ENCODE measurements around the gene SLC2A6. TPM values are rescaled to one million over a fixed set of nuclear protein-coding genes. Genes with fewer than 3 reads are reported as not detected.

The SLC2A6 gene
- total and polyA plus RNA-seq, 10 of the 15 experiments (the other 5 are each of a cell fraction or from before 2014, with no cell fraction given): 1.1 to 37.9 (median 18.3) TPM

GRCh38 chr9:133506653-133507038, 27.7 kb upstream of the SLC2A6 start:
- H3K4me3 ChIP-seq: no peak overlapping the region
- H3K4me1 ChIP-seq (ENCODE audit: control insufficient read depth, insufficient read depth, low read length): no peaks in the 10 kb centered on the region
- H3K79me2 ChIP-seq (ENCODE audit: control insufficient read depth, insufficient read depth, low read length): no peaks in the 10 kb centered on the region
- ChIA-PET POLR2A (no interaction called here), SMC1A (ENCODE audit: uncharacterized antibody, unreplicated experiment) (no interaction called here), RAD21 (ENCODE audit: unreplicated experiment) (no interaction called here), CTCF (no interaction called here)
- no peak for FAIRE-seq
- 73% methylated on average over 18 of the region's 18 CpGs for WGBS (ENCODE audit: insufficient coverage, insufficient replicate concordance, low lambda C conversion rate, missing lambda C conversion rate)
- H3K27ac ChIP-seq (ENCODE audit: control insufficient read depth, insufficient read depth): no peak overlapping the region
- no peak for TF ChIP-seq CBX5 (IDR thresholded peaks at IDR 0.05; ENCODE audit: low read depth)
- no peak for TF ChIP-seq SRF (IDR thresholded peaks at IDR 0.05; ENCODE audit: low read depth in 2 of 2, low read length in 2 of 2)
- TF ChIP-seq IRF4 (IDR thresholded peaks at IDR 0.05; ENCODE audit: low read depth, low read length): no peak
- no peak for TF ChIP-seq ZZZ3 (IDR thresholded peaks at IDR 0.05; ENCODE audit: control insufficient read depth, insufficient read length, low read depth)
- TF ChIP-seq RCOR1 (conservative IDR thresholded peaks at IDR 0.05; ENCODE audit: low read depth, low read length): no peak
- TF ChIP-seq USF2 (IDR thresholded peaks at IDR 0.05; ENCODE audit: borderline replicate concordance, low read depth, low read length): no peak
- TF ChIP-seq EED (IDR thresholded peaks at IDR 0.05; ENCODE audit: low read depth): no peak
- TF ChIP-seq IKZF1 (conservative IDR thresholded peaks at IDR 0.05): no peak
- no peak for TF ChIP-seq YY1 (IDR thresholded peaks at IDR 0.05; ENCODE audit: low read depth, low read length)
- no peak for TF ChIP-seq NFYA (IDR thresholded peaks at IDR 0.05; ENCODE audit: borderline replicate concordance, low read depth, low read length)
- TF ChIP-seq ZNF687 (IDR thresholded peaks at IDR 0.05): no peak
- peaks cover 6% of the 10 kb centered on the region; the same call in 2 of the 3 replicates for H3K9me3 ChIP-seq (replicated peaks; ENCODE audit: control insufficient read depth, insufficient read depth, low read length)
- no peak for ATAC-seq
- H3K27me3 ChIP-seq (replicated peaks in 1 of 2; ENCODE audit: control insufficient read depth in 2 of 2, insufficient read depth in 2 of 2, low read length in 1 of 2): no peaks in the 10 kb centered on the region; a peak in 1 of 4 replicates
- no peaks in the 10 kb centered on the region for H4K20me1 ChIP-seq (ENCODE audit: control insufficient read depth, insufficient read depth)
- DNase-seq (ENCODE audit: low read depth, low spot score): no peak
- H2AFZ ChIP-seq (ENCODE audit: control insufficient read depth, low read depth, low read length): no peak overlapping the region
- H3K36me3 ChIP-seq (ENCODE audit: control insufficient read depth in 2 of 2, insufficient read depth in 2 of 2, low read length in 1 of 2): no peaks in the 10 kb centered on the region
- intact Hi-C loops (cut with micrococcal nuclease; ENCODE audit: unreplicated experiment) (no loop called here), in situ Hi-C loops (cut with MboI) (no loop called here)
- no TSS peak for BruUV-seq (replicated peaks)
- H3K9ac ChIP-seq (ENCODE audit: control insufficient read depth, insufficient read depth, low read length): no peak overlapping the region
- no peak overlapping the region for H3K4me2 ChIP-seq (ENCODE audit: control insufficient read depth, insufficient read depth)
